Superior temporal gyrus (tissue), 1 donor: Measurements from ENCODE around the gene PDLIM4.

Source experiments
- DNase-seq: peaks from one replicate; pipeline ENCODE4 v3.0.0-alpha.2; 2016; ENCODE audit errors: extremely low spot score

Gene PDLIM4

GRCh38 chr5:132257131-132258101 is at the start of gene PDLIM4:
Gene PDLIM4 (plus strand): TSS chr5:132257696. CDS start chr5:132257735, 39 bp downstream.
- no peak for DNase-seq

- no peak for DNase-seq
These were observed 49.7 kb upstream of the PDLIM4 start for GRCh38 chr5:132207778-132208177.

GRCh38 chr5:132209131-132209530 is 48.4 kb upstream of the PDLIM4 start:
- no peak for DNase-seq

- no peak for DNase-seq
These were observed 47.5 kb upstream of the PDLIM4 start for GRCh38 chr5:132209901-132210545.

- no peak for DNase-seq
These were observed 46.6 kb upstream of the PDLIM4 start for GRCh38 chr5:132210944-132211343.

- no peak for DNase-seq
These were observed 45.7 kb upstream of the PDLIM4 start for GRCh38 chr5:132211787-132212186.

- no peak for DNase-seq
These were observed 43.8 kb upstream of the PDLIM4 start for GRCh38 chr5:132213666-132214065.

GRCh38 chr5:132214491-132214890 is 43.0 kb upstream of the PDLIM4 start:
- DNase-seq = no peak

GRCh38 chr5:132215329-132215728 is 42.2 kb upstream of the PDLIM4 start:
- peak; percentile 77 for DNase-seq

GRCh38 chr5:132218321-132218720 is 39.2 kb upstream of the PDLIM4 start:
- no peak for DNase-seq

- DNase-seq = no peak
These were observed 38.1 kb upstream of the PDLIM4 start for GRCh38 chr5:132219289-132219970.

GRCh38 chr5:132219981-132220380 is 37.5 kb upstream of the PDLIM4 start:
- no peak for DNase-seq

- DNase-seq = no peak
These were observed 37.0 kb upstream of the PDLIM4 start for GRCh38 chr5:132220491-132220890.

GRCh38 chr5:132221781-132222648 is 35.5 kb upstream of the PDLIM4 start:
- peak; percentile 62 for DNase-seq

- DNase-seq = no peak
These were observed 34.9 kb upstream of the PDLIM4 start for GRCh38 chr5:132222649-132223038.

- DNase-seq = no peak
These were observed 33.6 kb upstream of the PDLIM4 start for GRCh38 chr5:132223861-132224260.

GRCh38 chr5:132224716-132225115 is 32.8 kb upstream of the PDLIM4 start:
- DNase-seq = no peak

GRCh38 chr5:132225165-132226032 is 32.1 kb upstream of the PDLIM4 start:
- peak; percentile 44 for DNase-seq

- no peak for DNase-seq
These were observed 30.8 kb upstream of the PDLIM4 start for GRCh38 chr5:132226516-132227234.

GRCh38 chr5:132227235-132227484 is 30.3 kb upstream of the PDLIM4 start:
- no peak for DNase-seq
